Measurements from ENCODE around the gene IL25.
A peak's percentile ranks its signal among the peaks of the same experiment; 100 is the strongest.

Gene IL25

GRCh38 chr14:23352506-23353432 is 19.8 kb upstream of the IL25 start, which contains the start of gene SLC22A17:
SLC22A17 (minus strand) TSS chr14:23352887.
- peak in 54 of 56 donors; percentile 34 to 95 (median 82) for DNase-seq

- no peak for DNase-seq
These were observed 19.2 kb upstream of the IL25 start for GRCh38 chr14:23353433-23353780.

- no peak for DNase-seq
These were observed 17.6 kb upstream of the IL25 start for GRCh38 chr14:23354990-23355389.

GRCh38 chr14:23355871-23356435 is 16.7 kb upstream of the IL25 start:
- no peak for DNase-seq

- no peak for DNase-seq
These were observed 15.9 kb upstream of the IL25 start for GRCh38 chr14:23356662-23357061.

- no peak for DNase-seq
These were observed 15.3 kb upstream of the IL25 start for GRCh38 chr14:23357261-23357660.

- no peak for DNase-seq
These were observed 14.6 kb upstream of the IL25 start for GRCh38 chr14:23358042-23358441.

- DNase-seq, result no peak
These were observed 13.9 kb upstream of the IL25 start for GRCh38 chr14:23358553-23359166.

- no peak for DNase-seq
These were observed 13.4 kb upstream of the IL25 start for GRCh38 chr14:23359167-23359626.

- DNase-seq, result no peak
These were observed 12.7 kb upstream of the IL25 start for GRCh38 chr14:23359722-23360447.

- peak in 42 of 56 donors; percentile 15 to 88 (median 62) for DNase-seq
These were observed 12.1 kb upstream of the IL25 start for GRCh38 chr14:23360496-23360895.

GRCh38 chr14:23361320-23361719 is 11.3 kb upstream of the IL25 start:
- peak in 21 of 56 donors; percentile 12 to 67 (median 38) for DNase-seq

- DNase-seq, result no peak
These were observed 10.8 kb upstream of the IL25 start for GRCh38 chr14:23361763-23362162.

GRCh38 chr14:23362200-23362599 is 10.4 kb upstream of the IL25 start:
- no peak for DNase-seq

- peak in 50 of 56 donors; percentile 24 to 83 (median 60) for DNase-seq
These were observed 8.2 kb upstream of the IL25 start for GRCh38 chr14:23364164-23365035.

GRCh38 chr14:23365036-23365731 is 7.4 kb upstream of the IL25 start, which contains the start of gene EFS:
EFS (minus strand) TSS chr14:23365172; CDS start chr14:23365025, 147 bp downstream.
- peak in 31 of 56 donors; percentile 24 to 71 (median 45) for DNase-seq

- DNase-seq, result peak in 37 of 56 donors; percentile 39 to 84 (median 73)
These were observed 6.7 kb upstream of the IL25 start for GRCh38 chr14:23365732-23366425.

- peak in 49 of 56 donors; percentile 19 to 84 (median 72) for DNase-seq
These were observed 6.1 kb upstream of the IL25 start for GRCh38 chr14:23366426-23366921.

GRCh38 chr14:23370221-23370620 is 2.4 kb upstream of the IL25 start:
- DNase-seq, result no peak

Measured in amygdala (tissue), 56 donors.